BE2C (cell line): ENCODE data around the gene MCTS1.
"Not testable (repeated sequence)": the region's sequence is repeated elsewhere in the genome, so short reads cannot be mapped to it uniquely, and the experiment has no call there.

Experiments used
- DNase-seq: peaks from one replicate; pipeline ENCODE4 v3.0.0-alpha.2; 2020
- H3K27me3 ChIP-seq: fragments of 250-450 bp; sonication (Bioruptor Pico); 2 replicates; pipeline ENCODE4 v1.5.1; 2020; ENCODE audit warnings: mild to moderate bottlenecking
- H3K36me3 ChIP-seq: fragments of 250-450 bp; sonication (Bioruptor Pico); 2 replicates; pipeline ENCODE4 v1.5.1; 2020; ENCODE audit warnings: mild to moderate bottlenecking
- H3K4me1 ChIP-seq: fragments of 250-450 bp; sonication (Bioruptor Pico); 2 replicates; pipeline ENCODE4 v1.5.1; 2020
- H3K4me3 ChIP-seq: 2 replicates; pipeline ENCODE4 v1.5.1; 2011; ENCODE audit warnings: low read depth, low read length
- H3K9me3 ChIP-seq: fragments of 250-450 bp; sonication (Bioruptor Pico); 2 replicates; pipeline ENCODE4 v1.5.1; 2020
- TF ChIP-seq, protein P1 (sequence below): IDR thresholded peaks from 2 replicates; pipeline ENCODE4 v1.5.1; 2012; ENCODE audit warnings: mild to moderate bottlenecking, low read depth, low read length

The MCTS1 gene

DNA sequence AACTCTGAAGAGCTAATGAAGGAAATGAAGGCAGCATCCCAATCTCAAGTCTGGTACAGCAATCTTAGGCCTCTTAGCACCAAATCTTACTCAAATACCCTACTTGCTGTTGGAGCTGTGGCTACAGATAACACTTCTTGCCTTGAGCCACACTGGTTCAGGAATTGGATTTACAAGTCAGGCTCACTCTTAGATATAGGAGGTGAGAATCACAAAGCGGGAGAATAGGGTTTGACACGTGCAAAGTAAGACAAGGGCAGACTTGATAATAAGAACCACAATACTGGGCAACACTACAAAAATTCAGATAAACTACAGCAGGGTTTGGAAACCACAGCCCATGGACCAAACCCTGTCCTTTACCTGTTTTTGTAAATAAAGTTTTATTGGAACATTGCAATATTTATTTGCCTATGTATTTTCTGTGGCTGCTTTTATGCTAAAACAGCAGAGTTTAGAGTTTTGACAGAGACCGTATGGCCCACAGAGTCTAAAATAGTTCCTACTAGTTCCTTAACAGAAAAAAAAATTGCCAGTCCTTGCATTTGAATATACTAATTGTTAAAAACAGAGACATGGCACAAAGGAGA, 33.8 kb upstream of the MCTS1 start:
- Histone ChIP-seq H3K4me3 (no peak overlapping the region), H3K27me3 (no peaks in the 10 kb centered on the region), H3K4me1 (no peaks in the 10 kb centered on the region), H3K36me3 (no peaks in the 10 kb centered on the region), H3K9me3 (no peaks in the 10 kb centered on the region)
- TF ChIP-seq, protein P1, sequence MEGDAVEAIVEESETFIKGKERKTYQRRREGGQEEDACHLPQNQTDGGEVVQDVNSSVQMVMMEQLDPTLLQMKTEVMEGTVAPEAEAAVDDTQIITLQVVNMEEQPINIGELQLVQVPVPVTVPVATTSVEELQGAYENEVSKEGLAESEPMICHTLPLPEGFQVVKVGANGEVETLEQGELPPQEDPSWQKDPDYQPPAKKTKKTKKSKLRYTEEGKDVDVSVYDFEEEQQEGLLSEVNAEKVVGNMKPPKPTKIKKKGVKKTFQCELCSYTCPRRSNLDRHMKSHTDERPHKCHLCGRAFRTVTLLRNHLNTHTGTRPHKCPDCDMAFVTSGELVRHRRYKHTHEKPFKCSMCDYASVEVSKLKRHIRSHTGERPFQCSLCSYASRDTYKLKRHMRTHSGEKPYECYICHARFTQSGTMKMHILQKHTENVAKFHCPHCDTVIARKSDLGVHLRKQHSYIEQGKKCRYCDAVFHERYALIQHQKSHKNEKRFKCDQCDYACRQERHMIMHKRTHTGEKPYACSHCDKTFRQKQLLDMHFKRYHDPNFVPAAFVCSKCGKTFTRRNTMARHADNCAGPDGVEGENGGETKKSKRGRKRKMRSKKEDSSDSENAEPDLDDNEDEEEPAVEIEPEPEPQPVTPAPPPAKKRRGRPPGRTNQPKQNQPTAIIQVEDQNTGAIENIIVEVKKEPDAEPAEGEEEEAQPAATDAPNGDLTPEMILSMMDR = no peak
- DNase-seq = no peak

DNA sequence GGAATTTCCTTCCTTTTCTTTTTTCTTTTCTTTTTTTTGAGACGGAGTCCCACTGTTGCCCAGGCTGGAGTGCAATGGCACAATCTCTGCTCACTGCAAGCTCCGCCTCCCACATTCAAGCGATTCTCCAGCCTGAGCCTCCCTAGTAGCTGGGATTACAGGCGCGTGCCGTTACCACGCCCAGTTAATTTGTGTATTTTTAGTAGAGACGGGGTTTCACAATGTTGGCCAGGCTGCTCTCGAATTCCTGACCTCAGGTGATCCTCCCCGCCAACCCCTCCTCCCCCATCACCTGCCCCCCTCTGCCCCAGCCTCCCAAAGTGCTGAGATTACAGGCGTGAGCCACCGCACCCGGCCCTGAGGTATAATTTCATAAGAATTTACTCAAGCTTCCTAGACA, 30.1 kb upstream of the MCTS1 start:
- not testable (repeated sequence) for DNase-seq, H3K9me3 ChIP-seq, H3K27me3 ChIP-seq, H3K4me3 ChIP-seq, H3K4me1 ChIP-seq, H3K36me3 ChIP-seq

DNA sequence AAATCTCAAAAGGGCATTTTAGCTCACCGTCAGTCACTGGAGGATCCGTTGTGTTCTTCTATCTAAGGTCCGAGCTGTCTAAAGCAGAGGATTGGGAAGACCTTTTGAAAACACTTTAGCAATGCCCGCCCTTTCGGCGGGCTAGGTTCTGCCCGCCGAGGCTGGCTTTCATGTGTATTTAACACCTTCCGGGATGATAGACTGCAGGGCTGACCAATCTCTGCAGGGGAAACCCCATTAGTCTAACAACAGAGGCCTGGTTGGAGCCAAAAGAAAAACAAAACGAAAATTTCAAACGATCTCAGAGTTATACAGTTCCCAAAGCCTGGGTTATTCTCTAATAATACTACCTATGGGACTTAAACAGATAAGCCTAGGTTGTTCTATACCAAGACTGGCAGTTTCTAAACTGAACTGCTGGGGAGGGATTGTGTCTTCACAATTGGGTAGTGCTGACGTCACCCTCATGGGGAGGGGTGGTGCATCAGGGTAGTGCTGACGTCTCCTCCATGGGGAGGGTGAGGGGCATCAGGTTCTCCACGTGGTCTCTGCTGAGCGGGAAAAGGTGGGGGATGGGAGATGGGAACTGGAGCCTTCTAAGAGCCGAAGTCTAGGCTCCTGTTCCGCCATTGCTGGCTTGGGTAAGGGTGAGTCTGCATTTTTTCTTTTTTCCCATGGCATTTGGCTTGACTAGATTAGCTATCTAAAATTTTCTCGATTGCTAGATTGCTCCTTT, 28.4 kb upstream of the MCTS1 start:
- H3K4me3 ChIP-seq = no peak overlapping the region
- H3K27me3 ChIP-seq = no peaks in the 10 kb centered on the region
- TF ChIP-seq, protein P1 = no peak
- H3K36me3 ChIP-seq = no peaks in the 10 kb centered on the region
- H3K4me1 ChIP-seq = no peaks in the 10 kb centered on the region
- no peak for DNase-seq
- H3K9me3 ChIP-seq = no peaks in the 10 kb centered on the region

DNA sequence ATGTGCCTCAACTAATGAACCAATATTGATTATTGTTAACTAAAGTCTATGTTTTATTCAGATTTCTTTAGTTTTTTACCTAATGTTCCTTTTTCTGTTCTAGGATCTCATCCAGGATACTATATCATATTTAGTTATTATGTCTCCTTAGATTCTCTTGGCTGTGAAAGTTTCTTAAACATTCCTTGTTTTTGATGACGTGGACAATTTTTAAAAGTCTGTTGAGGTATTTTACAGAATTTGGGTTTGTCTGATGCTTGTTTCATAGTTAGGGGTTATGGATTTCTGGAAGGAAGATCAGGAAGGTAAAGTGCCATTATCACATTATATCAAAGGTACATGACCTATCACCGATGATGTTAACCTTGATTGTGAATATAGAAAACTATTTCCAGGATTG, 18.2 kb upstream of the MCTS1 start:
- Histone ChIP-seq H3K27me3 (no peaks in the 10 kb centered on the region), H3K36me3 (no peaks in the 10 kb centered on the region), H3K4me3 (no peak overlapping the region), H3K4me1 (no peaks in the 10 kb centered on the region), H3K9me3 (no peaks in the 10 kb centered on the region)
- no peak for DNase-seq
- TF ChIP-seq, protein P1 = no peak

DNA sequence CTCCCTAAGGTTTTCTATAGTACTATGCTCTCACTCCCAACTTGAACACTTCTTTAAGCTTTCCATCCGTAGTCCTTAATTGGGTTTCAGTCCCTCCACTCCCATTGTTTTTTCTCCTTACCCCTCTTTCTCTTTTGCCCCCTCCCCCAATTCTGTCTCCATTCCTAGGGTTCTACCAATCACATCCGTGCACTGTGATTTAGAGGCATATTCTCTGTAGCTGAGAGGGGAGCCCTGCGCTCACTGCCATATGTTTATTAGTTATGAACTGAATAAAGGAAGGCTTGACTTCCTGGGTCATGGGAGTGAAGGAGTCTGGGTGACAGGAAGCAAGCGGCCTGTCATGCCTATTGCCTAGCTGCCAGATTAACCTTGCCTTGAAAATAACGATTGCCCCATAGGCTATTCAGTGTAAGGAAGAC, 471 bp downstream of the MCTS1 start:
- peak; percentile 19 for DNase-seq
- no peaks in the 10 kb centered on the region for H3K27me3 ChIP-seq
- no peaks in the 10 kb centered on the region for H3K9me3 ChIP-seq
- TF ChIP-seq, protein P1 = no peak
- H3K4me3 ChIP-seq = peak overlapping the region; percentile 76
- H3K4me1 ChIP-seq = no peaks in the 10 kb centered on the region
- no peaks in the 10 kb centered on the region for H3K36me3 ChIP-seq

DNA sequence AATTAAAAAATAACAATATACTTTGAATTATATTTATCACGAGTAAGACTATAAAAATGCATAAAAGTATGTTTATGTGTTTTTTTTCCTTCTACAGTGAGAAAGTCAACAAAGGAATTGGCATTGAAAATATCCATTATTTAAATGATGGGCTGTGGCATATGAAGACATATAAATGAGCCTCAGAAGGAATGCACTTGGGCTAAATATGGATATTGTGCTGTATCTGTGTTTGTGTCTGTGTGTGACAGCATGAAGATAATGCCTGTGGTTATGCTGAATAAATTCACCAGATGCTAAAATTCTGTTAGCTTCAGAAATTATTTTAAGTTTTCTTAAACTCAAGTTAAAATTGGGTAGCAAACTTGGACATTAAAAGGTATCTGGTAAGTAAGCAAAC, 8.2 kb downstream of the MCTS1 start:
- no peaks in the 10 kb centered on the region for H3K36me3 ChIP-seq
- TF ChIP-seq, protein P1 = no peak
- H3K27me3 ChIP-seq = no peaks in the 10 kb centered on the region
- DNase-seq = no peak
- H3K9me3 ChIP-seq = no peaks in the 10 kb centered on the region
- no peak overlapping the region for H3K4me3 ChIP-seq
- H3K4me1 ChIP-seq = no peaks in the 10 kb centered on the region
